ENCODE measurements around the gene HHEX. TPM values are rescaled to one million over a fixed set of nuclear protein-coding genes. Genes with fewer than 3 reads are reported as not detected.

HHEX gene
- total RNA-seq, 1 experiment from 2014 or later, result 11.0 TPM

GRCh38 chr10:92655426-92655825, 34.3 kb upstream of the HHEX start:
- no peak overlapping the region for H2AFZ ChIP-seq (ENCODE audit: low read depth, low read length, poor library complexity, severe bottlenecking)
- no peaks in the 10 kb centered on the region for H3K27me3 ChIP-seq (ENCODE audit: insufficient read depth, low read length)
- no peak overlapping the region for H3K4me3 ChIP-seq (replicated peaks in 1 of 2; ENCODE audit: low read depth in 1 of 2, low read length in 2 of 2)
- no peak overlapping the region for H3K9ac ChIP-seq (ENCODE audit: low read length)
- no peaks in the 10 kb centered on the region for H3K9me3 ChIP-seq (ENCODE audit: control insufficient read depth in 1 of 2, insufficient read depth in 1 of 2, low read depth in 1 of 2, low read length in 2 of 2)
- no peak overlapping the region for H3K27ac ChIP-seq (ENCODE audit: low read depth, low read length)
- ChIA-PET CTCF (no interaction called here), POLR2A (no interaction called here), RAD21 (ENCODE audit: low non-redundant PET in 1 of 2, low total read pairs in 2 of 2, uncharacterized antibody in 2 of 2, unreplicated experiment in 2 of 2) (no interaction called here)
- H3K4me1 ChIP-seq (ENCODE audit: control insufficient read depth in 1 of 2, insufficient read depth in 2 of 2, low read length in 2 of 2), result peaks cover 0 to 11% of the 10 kb centered on the region in 2 experiments; a peak in 2 of 4 replicates
- H3K9me2 ChIP-seq (ENCODE audit: insufficient read depth), result no peaks in the 10 kb centered on the region
- ATAC-seq, result no peak
- BruUV-seq (replicated peaks), result no TSS peak
- H4K20me1 ChIP-seq (ENCODE audit: insufficient read depth), result no peaks in the 10 kb centered on the region
- H3K4me2 ChIP-seq (ENCODE audit: low read length), result no peak overlapping the region
- TF ChIP-seq REST (IDR thresholded peaks at IDR 0.05; ENCODE audit: low read depth), result no peak
- no peak for TF ChIP-seq YY1 (IDR thresholded peaks at IDR 0.05; ENCODE audit: extremely low read depth, insufficient replicate concordance, low read depth, low read length)
- TF ChIP-seq EZH2phosphoT487 (IDR thresholded peaks at IDR 0.05; ENCODE audit: borderline replicate concordance), result no peak
- TF ChIP-seq EGR1 (IDR thresholded peaks at IDR 0.05; ENCODE audit: low read depth), result no peak
- no peak for TF ChIP-seq SP1 (IDR thresholded peaks at IDR 0.05; ENCODE audit: low read depth)
- TF ChIP-seq POLR2AphosphoS5 (IDR thresholded peaks at IDR 0.05; ENCODE audit: low read depth, low read length), result no peak
- TF ChIP-seq ELF1 (IDR thresholded peaks at IDR 0.05; ENCODE audit: borderline replicate concordance, low read depth), result no peak
- no peak for TF ChIP-seq CBX3 (IDR thresholded peaks at IDR 0.05; ENCODE audit: low read depth)
- no peak for TF ChIP-seq POLR2A (IDR thresholded peaks at IDR 0.05; ENCODE audit: borderline replicate concordance, extremely low read depth, insufficient read depth, insufficient read length)
- no peak for TF ChIP-seq ZFX (IDR thresholded peaks at IDR 0.05)
- TF ChIP-seq ZNF274 (IDR thresholded peaks at IDR 0.05; ENCODE audit: low read depth, low read length), result no peak
- TF ChIP-seq JUND (IDR thresholded peaks at IDR 0.05), result no peak
- TF ChIP-seq FOSL1 (IDR thresholded peaks at IDR 0.05; ENCODE audit: low read depth), result no peak
- TF ChIP-seq ZBTB33 (IDR thresholded peaks at IDR 0.05; ENCODE audit: extremely low read depth, insufficient replicate concordance, low read length), result no peak
- no peak for DNase-seq (ENCODE audit: low read depth, low spot score)
- intact Hi-C loops (cut with micrococcal nuclease), result no loop called here
- peaks cover 27 to 38% of the 10 kb centered on the region in 2 experiments for H3K36me3 ChIP-seq (ENCODE audit: control insufficient read depth in 1 of 2, insufficient read depth in 2 of 2, low read length in 2 of 2)
- no peaks in the 10 kb centered on the region; the same call in 1 of the 2 replicates for H3K79me2 ChIP-seq (ENCODE audit: insufficient read depth, low read length)
